ENCODE data around the gene DHX32. TPM values are rescaled to one million over a fixed set of nuclear protein-coding genes. Genes with fewer than 3 reads are reported as not detected.

DHX32 gene
- total RNA-seq, 4 donors from 2014 or later: 21.1 to 37.9 (median 21.8) TPM

- TF ChIP-seq CTCF (IDR thresholded peaks at IDR 0.05; ENCODE audit: low read depth): no peak
Measured at GRCh38 chr10:125801574-125801973, 79.5 kb downstream of the DHX32 start.

- TF ChIP-seq CTCF (IDR thresholded peaks at IDR 0.05; ENCODE audit: low read depth): no peak
Measured at GRCh38 chr10:125799451-125800182, 81.5 kb downstream of the DHX32 start.

- TF ChIP-seq CTCF (IDR thresholded peaks at IDR 0.05; ENCODE audit: low read depth): no peak
Measured at GRCh38 chr10:125797994-125798662, 83.0 kb downstream of the DHX32 start.

- no peak for TF ChIP-seq CTCF (IDR thresholded peaks at IDR 0.05; ENCODE audit: low read depth)
Measured at GRCh38 chr10:125797424-125797823, 83.7 kb downstream of the DHX32 start.

- no peak for TF ChIP-seq CTCF (IDR thresholded peaks at IDR 0.05; ENCODE audit: low read depth)
Measured at GRCh38 chr10:125795637-125796190, 85.4 kb downstream of the DHX32 start.

- TF ChIP-seq CTCF (IDR thresholded peaks at IDR 0.05; ENCODE audit: low read depth): no peak
Measured at GRCh38 chr10:125795128-125795527, 86.0 kb downstream of the DHX32 start.
